Endothelial cell (in vitro differentiated cells): Measurements from ENCODE around the gene CHST9. TPM values are rescaled to one million over a fixed set of nuclear protein-coding genes. Genes with fewer than 3 reads are reported as not detected.
"Not testable (repeated sequence)": the region's sequence is repeated elsewhere in the genome, so short reads cannot be mapped to it uniquely, and the experiment has no call there.

ENCODE experiments used
- DNase-seq: peaks from one replicate; pipeline ENCODE4 v3.0.0; 2021; ENCODE audit warnings: low spot score
- H3K27ac Mint-ChIP-seq: one replicate; pipeline ENCODE4 v1.8.0; 2021; ENCODE audit warnings: mixed read lengths, inconsistent platforms; ENCODE audit not compliant: unreplicated experiment
- H3K27me3 Mint-ChIP-seq: one replicate; pipeline ENCODE4 v1.8.0; 2021; ENCODE audit warnings: mild to moderate bottlenecking, moderate library complexity, mixed read lengths, inconsistent platforms; ENCODE audit not compliant: unreplicated experiment
- H3K36me3 Mint-ChIP-seq: one replicate; pipeline ENCODE4 v1.8.0; 2021; ENCODE audit warnings: mild to moderate bottlenecking, low read depth, mixed read lengths, inconsistent platforms; ENCODE audit not compliant: unreplicated experiment
- H3K4me1 Mint-ChIP-seq: one replicate; pipeline ENCODE4 v1.8.0; 2021; ENCODE audit warnings: mild to moderate bottlenecking, mixed read lengths, inconsistent platforms; ENCODE audit not compliant: unreplicated experiment
- H3K4me3 Mint-ChIP-seq: one replicate; pipeline ENCODE4 v1.8.0; 2021; ENCODE audit warnings: mild to moderate bottlenecking, mixed read lengths, inconsistent platforms; ENCODE audit not compliant: unreplicated experiment
- H3K9me3 Mint-ChIP-seq: one replicate; pipeline ENCODE4 v1.8.0; 2021; ENCODE audit warnings: mixed read lengths, inconsistent platforms; ENCODE audit not compliant: unreplicated experiment
- CTCF ChIP-seq: fragments of 200-600 bp; sonication (generic); IDR thresholded peaks from one replicate; pipeline ENCODE4 v1.5.0; 2021; ENCODE audit warnings: antibody characterized with exemption; ENCODE audit not compliant: unreplicated experiment
- total RNA-seq: library from RNA; stranded (reverse); fragmentation: NEBNext Ultra II Directional; extraction: Animal tissue kit (Norgen Biotek cat#: 25700); gene quantifications from one replicate; pipeline ENCODE4 v1.2.1, GENCODE V29; 2021; ENCODE audit not compliant: unreplicated experiment

The CHST9 gene
- total RNA-seq, 1 donor from 2014 or later = 4.7 TPM

- no peak overlapping the region for H3K4me3 Mint-ChIP-seq
- H3K27ac Mint-ChIP-seq = no peak overlapping the region
- no peaks in the 10 kb centered on the region for H3K36me3 Mint-ChIP-seq
- H3K4me1 Mint-ChIP-seq = peaks cover 9% of the 10 kb centered on the region
- no peaks in the 10 kb centered on the region for H3K9me3 Mint-ChIP-seq
- DNase-seq = no peak
- no peaks in the 10 kb centered on the region for H3K27me3 Mint-ChIP-seq
- no peak for TF ChIP-seq CTCF
Observed at GRCh38 chr18:27171993-27172392, 13.1 kb downstream of the CHST9 start.

- Mint-ChIP-seq H3K9me3 (no peaks in the 10 kb centered on the region), H3K36me3 (peaks cover 8% of the 10 kb centered on the region), H3K4me3 (no peak overlapping the region), H3K4me1 (no peaks in the 10 kb centered on the region), H3K27me3 (no peaks in the 10 kb centered on the region), H3K27ac (no peak overlapping the region)
- no peak for TF ChIP-seq CTCF
- no peak for DNase-seq
Observed at GRCh38 chr18:27165412-27165811, 19.7 kb downstream of the CHST9 start.

GRCh38 chr18:27164905-27165304 is 20.2 kb downstream of the CHST9 start:
- H3K4me3 Mint-ChIP-seq = no peak overlapping the region
- no peaks in the 10 kb centered on the region for H3K27me3 Mint-ChIP-seq
- peaks cover 8% of the 10 kb centered on the region for H3K36me3 Mint-ChIP-seq
- no peaks in the 10 kb centered on the region for H3K4me1 Mint-ChIP-seq
- H3K27ac Mint-ChIP-seq = no peak overlapping the region
- H3K9me3 Mint-ChIP-seq = no peaks in the 10 kb centered on the region
- no peak for TF ChIP-seq CTCF
- no peak for DNase-seq

GRCh38 chr18:27163197-27163716 is 21.9 kb downstream of the CHST9 start:
- not testable (repeated sequence) for H3K27me3 Mint-ChIP-seq, H3K4me1 Mint-ChIP-seq, H3K9me3 Mint-ChIP-seq, H3K4me3 Mint-ChIP-seq, H3K27ac Mint-ChIP-seq, DNase-seq, H3K36me3 Mint-ChIP-seq

GRCh38 chr18:27149240-27149639 is 35.9 kb downstream of the CHST9 start:
- H3K9me3 Mint-ChIP-seq, H3K27me3 Mint-ChIP-seq, H3K4me1 Mint-ChIP-seq, DNase-seq, H3K27ac Mint-ChIP-seq, H3K4me3 Mint-ChIP-seq, H3K36me3 Mint-ChIP-seq: not testable (repeated sequence)

GRCh38 chr18:27144672-27145071 is 40.4 kb downstream of the CHST9 start:
- Mint-ChIP-seq H3K9me3 (peaks cover 7% of the 10 kb centered on the region), H3K4me1 (no peaks in the 10 kb centered on the region), H3K27ac (no peak overlapping the region), H3K36me3 (peaks cover 5% of the 10 kb centered on the region), H3K4me3 (no peak overlapping the region), H3K27me3 (no peaks in the 10 kb centered on the region)
- no peak for TF ChIP-seq CTCF
- no peak for DNase-seq
